ENCODE measurements around the gene ST6GALNAC6.

ST6GALNAC6 gene

DNA sequence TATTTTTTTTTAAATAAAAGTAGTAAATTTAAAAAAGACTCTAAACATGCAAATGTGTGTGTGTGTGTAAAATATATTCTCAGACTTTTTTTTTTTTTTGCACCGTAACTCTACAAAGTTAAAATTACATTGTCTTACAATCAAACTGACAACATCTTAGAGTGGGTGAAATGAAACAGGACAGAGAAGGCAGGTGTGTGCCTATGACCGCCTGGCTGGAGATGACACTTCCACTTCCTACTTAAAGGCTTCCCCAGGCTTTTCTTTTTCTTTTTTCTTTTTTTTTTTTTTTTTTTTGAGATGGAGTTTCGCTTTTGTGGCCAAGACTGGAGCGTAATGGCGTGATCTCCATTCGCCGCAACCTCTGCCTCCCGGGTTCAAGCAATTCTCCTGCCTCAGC, 19.3 kb downstream of the ST6GALNAC6 start:
- no peak overlapping the region for H3K4me3 ChIP-seq (ENCODE audit: low read length)

GRCh38 chr9:127878652-127879390, 20.6 kb downstream of the ST6GALNAC6 start:
- no peak for TF ChIP-seq ZNF274 (IDR thresholded peaks at IDR 0.05; ENCODE audit: low read depth, low read length)
- no peak overlapping the region for H3K4me3 ChIP-seq (ENCODE audit: low read length)

More for the DNA sequence above, 19.3 kb downstream of the ST6GALNAC6 start:
- no peak for TF ChIP-seq ZNF274 (IDR thresholded peaks at IDR 0.05; ENCODE audit: low read depth, low read length)

DNA sequence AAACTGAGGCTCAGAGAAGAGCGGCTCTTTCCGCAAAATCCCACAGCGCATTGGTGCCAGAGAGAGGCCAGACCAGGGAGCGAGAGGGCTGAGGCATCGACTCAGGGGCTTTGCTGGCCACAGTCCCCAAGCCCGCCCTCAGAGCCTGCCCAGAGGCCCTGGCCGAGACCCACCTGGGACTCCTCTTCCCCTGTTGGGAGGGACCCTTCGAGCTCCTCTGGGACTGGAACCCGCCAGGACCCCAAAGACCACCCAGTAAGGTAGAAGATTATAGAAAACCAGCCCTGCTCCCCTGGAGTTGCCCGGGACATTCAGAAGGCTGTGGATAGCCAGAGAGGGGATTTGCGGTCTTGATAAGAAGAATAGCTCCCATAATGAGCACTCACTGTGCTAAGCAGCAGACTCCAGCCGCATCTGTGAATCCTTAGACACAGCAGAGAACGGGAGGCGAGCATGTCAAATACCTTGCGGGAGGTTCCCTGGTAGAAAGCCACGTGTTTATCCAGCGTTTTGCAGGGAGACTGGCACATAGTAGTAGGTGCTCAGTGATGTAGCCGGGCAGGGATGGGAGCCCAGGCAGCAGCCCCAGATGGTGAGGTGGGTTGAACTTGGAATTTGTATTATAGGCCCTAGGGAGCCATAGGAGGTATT, 21.3 kb downstream of the ST6GALNAC6 start:
- TF ChIP-seq ZNF274 (IDR thresholded peaks at IDR 0.05; ENCODE audit: low read depth, low read length), result no peak
- no peak overlapping the region for H3K4me3 ChIP-seq (ENCODE audit: low read length)

DNA sequence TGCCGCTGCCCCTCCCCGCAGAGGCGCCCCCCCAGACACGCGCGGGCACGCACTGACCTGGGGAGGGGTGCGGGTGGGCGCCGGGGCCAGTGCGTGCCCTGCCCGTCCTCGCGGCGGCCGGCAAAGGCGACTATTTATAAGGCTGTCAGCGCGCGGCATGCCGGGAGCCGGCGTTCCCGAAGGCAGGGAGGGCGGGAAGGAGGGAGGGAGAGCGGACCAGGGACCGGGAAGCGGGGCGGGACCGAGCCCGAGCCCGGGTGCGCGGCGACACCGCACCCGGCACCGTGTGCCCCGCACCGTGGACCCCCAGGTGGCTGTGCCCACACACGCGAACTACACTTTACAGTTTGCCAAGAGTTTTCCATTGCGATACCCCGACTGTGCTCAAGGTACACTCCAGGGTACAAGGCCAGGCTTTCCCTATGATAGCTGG, 21.8 kb downstream of the ST6GALNAC6 start, which contains the start of gene AK1:
Gene AK1, minus strand, starts transcription at position 110 of the 433 bp plus-strand sequence. CDS start 3,058 bp downstream, outside the sequence.
- TF ChIP-seq ZNF274 (IDR thresholded peaks at IDR 0.05; ENCODE audit: low read depth, low read length), result no peak
- no peak within 1 kb of the TSS for H3K4me3 ChIP-seq (ENCODE audit: low read length)

GRCh38 chr9:127876764-127877562, 22.4 kb downstream of the ST6GALNAC6 start:
- H3K4me3 ChIP-seq (ENCODE audit: low read length), result no peak overlapping the region
- TF ChIP-seq ZNF274 (IDR thresholded peaks at IDR 0.05; ENCODE audit: low read depth, low read length), result no peak

DNA sequence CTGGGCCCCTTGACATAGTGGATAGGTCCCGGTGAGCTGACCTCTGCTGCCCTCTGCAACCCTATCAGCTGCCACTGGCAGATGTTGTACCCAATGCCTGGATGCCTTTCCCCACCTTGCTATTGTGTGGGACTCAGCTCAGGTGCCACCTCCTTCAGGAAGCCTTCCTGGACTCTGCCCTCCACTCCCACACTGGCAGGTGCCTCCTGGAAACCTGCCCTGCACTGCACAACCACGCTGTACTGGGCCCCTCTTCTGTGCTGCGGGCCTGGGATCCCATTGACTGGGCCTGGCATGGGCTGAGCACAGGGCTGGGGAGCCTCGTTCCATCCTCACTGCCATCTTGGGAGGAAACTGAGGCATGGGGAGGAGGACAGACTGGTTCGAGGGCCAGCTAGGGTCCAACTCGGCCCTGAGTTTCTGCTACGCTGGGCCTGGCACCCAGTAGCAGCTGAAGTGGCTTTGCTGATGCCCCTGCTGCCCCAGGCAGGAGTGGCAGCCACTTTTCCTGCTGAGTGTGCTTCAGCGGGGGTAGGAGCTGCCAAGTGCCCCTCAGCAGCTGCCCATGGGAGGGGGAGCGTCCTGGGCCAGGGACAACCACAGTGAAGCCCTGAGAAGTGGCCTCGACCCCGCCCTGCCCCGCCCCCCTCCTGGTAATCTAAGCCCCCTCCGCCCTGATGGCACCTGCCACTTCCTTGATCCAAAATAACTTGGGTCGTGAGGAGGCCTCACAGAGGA, 23.2 kb downstream of the ST6GALNAC6 start:
- no peak overlapping the region for H3K4me3 ChIP-seq (ENCODE audit: low read length)
- TF ChIP-seq ZNF274 (IDR thresholded peaks at IDR 0.05; ENCODE audit: low read depth, low read length), result no peak

GRCh38 chr9:127875306-127875966, 24.0 kb downstream of the ST6GALNAC6 start:
- no peak overlapping the region for H3K4me3 ChIP-seq (ENCODE audit: low read length)
- TF ChIP-seq ZNF274 (IDR thresholded peaks at IDR 0.05; ENCODE audit: low read depth, low read length), result no peak

- TF ChIP-seq ZNF274 (IDR thresholded peaks at IDR 0.05; ENCODE audit: low read depth, low read length), result no peak
- H3K4me3 ChIP-seq (ENCODE audit: low read length), result no peak overlapping the region
These were observed 24.8 kb downstream of the ST6GALNAC6 start for GRCh38 chr9:127874301-127875221.

- H3K4me3 ChIP-seq (ENCODE audit: low read length), result no peak overlapping the region
- TF ChIP-seq ZNF274 (IDR thresholded peaks at IDR 0.05; ENCODE audit: low read depth, low read length), result no peak
These were observed 25.5 kb downstream of the ST6GALNAC6 start for GRCh38 chr9:127873886-127874285.

GRCh38 chr9:127873223-127873691, 26.1 kb downstream of the ST6GALNAC6 start:
- TF ChIP-seq ZNF274 (IDR thresholded peaks at IDR 0.05; ENCODE audit: low read depth, low read length), result no peak
- no peak overlapping the region for H3K4me3 ChIP-seq (ENCODE audit: low read length)

DNA sequence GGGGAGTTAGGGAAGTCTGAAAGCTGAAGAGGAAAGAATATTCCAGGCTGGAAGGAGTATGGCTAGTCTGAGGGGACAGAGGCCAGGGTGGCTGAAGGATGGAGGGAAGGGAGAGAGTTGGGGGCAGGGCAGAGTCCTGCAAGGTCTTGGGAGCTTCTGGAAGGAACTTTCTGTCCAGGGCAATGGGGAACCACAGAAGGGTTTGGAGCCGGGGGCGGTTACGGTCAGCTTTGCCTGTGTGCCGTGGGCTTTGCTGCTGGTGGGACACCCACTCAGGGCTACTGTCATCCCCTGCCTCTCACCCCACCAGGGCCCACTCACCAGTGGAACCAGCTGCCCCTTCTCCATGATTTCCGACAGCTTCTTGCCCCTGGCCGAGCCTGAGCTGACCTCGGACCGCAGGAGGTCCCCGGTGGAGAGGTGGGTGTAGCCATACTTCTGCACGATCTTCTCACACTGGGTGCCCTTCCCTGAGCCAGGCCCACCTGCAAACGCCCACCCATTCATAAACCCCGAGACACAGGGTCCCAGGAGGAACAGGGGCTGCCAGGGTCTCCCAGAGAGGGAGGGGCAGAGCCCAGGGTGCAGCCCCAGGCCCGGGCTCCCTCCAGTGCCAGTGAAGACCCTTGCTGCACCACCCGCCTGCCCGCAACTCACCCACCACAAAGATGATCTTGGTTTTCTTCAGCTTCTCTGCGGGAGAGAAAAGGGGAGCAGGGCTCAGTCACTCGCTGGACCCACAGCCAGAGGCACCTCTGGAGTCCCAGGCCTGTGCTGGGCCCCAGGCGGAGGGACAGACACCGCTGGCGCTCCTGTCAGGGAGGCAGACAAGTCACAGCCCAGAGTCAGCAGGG, 26.8 kb downstream of the ST6GALNAC6 start:
- H3K4me3 ChIP-seq (ENCODE audit: low read length), result no peak overlapping the region
- no peak for TF ChIP-seq ZNF274 (IDR thresholded peaks at IDR 0.05; ENCODE audit: low read depth, low read length)
